ENCODE measurements around the gene TPRX2. TPM values are rescaled to one million over a fixed set of nuclear protein-coding genes. Genes with fewer than 3 reads are reported as not detected.

The TPRX2 gene, protein sequence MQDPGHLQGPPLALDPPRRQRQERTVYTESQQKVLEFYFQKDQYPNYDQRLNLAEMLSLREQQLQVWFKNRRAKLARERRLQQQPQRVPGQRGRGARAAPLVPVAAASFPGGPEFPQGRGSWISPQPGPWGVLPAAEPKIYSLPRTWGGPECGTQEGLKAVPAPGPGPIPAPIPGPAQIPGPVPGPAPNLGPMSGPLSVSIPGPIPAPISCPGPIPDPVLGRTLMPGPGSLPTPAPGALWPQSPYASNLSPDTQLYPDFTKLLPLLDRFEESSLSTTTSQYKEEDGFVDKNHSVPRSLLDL
- total RNA-seq, result not detected in 2 replicates

DNA sequence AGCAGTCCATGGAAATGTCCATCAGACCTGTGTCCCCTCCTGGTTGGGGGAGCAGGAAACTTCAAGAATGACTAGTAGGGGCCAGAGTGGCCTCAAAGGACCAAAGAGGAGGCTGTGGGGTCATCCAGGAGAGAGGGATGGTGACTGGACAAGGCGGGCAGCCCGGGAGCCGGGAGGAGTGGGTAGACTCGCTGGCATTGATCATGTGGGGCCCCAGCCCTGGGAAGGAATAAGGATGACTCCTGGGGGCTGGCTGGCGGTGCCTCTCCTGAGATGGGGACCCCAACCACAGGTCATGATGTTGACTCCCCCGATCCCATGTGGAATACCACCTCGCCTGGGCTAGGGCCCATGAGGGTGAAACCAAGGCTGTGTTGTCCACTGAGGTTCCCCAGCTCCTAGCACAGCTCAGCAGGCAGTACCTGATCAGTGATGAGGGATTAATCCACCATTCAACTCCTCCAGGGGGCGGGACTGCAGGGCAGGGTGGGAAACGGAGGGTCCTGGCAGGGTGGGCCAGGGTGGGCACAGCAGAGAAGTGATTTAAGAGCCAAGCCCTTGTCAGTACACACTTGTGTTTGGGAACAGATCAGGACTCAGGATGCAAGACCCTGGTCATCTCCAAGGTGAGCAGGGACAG is at the start of gene TPRX2:
Gene TPRX2, plus strand, starts transcription at position 590 of the 640 bp plus-strand sequence. Its CDS starts 12 bp downstream, at position 602.

GRCh38 chr19:47821460-47822020 is 37.5 kb upstream of the TPRX2 start, which contains the start of gene CRX:
Gene CRX (plus strand): TSS chr19:47821937. CDS start chr19:47834444, 12,507 bp downstream.

DNA sequence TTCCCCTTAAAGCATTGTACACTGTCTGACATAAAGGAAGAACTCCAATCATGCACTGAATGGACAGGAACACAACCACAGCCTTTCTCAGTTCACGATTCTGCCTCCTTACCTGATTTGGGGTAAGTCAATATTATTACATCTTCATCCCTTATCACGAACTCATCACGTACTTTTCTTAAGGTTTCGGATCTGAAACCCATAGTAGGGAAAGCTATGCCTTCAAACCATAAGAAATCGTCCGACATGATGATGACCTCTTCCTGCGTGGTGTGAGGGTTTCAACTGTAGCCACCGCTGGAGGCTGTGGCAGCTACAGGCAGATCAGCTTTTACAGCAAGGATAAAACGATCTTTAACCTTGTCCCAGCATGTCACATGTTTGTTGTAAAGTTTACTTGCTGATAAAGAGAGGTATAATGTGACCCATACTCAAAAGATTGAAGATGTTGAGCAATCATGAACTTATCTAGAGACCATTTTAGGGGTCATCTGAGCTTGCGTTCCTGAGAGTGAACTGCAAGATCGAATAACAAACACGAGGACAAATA is 27.1 kb downstream of the TPRX2 start, which contains the start of gene SULT2A1:
Gene SULT2A1, minus strand, starts transcription at position 306 of the 550 bp plus-strand sequence. Its CDS starts 58 bp downstream, at position 248.

Other genes starting within 250 kb of the TPRX2 start
- gene EHD2, start 145.8 kb upstream of the TPRX2 start, total RNA-seq, result 141 and 160 TPM in 2 replicates
- 49.0 and 52.5 TPM in 2 replicates for gene NOP53, start 113.7 kb upstream of the TPRX2 start, total RNA-seq
- 89.6 and 153 TPM in 2 replicates for gene SELENOW, start 80.5 kb upstream of the TPRX2 start, total RNA-seq
- gene TPRX1, start 54.7 kb upstream of the TPRX2 start, total RNA-seq, result not detected in 2 replicates
- gene CRX, start 37.3 kb upstream of the TPRX2 start, total RNA-seq, result not detected in 2 replicates
- gene SULT2A1, start 27.1 kb downstream of the TPRX2 start, total RNA-seq, result not detected in 2 replicates
- not detected in 2 replicates for gene BSPH1, start 132.9 kb downstream of the TPRX2 start, total RNA-seq
- not detected in 2 replicates for gene ELSPBP1, start 135.4 kb downstream of the TPRX2 start, total RNA-seq
- gene CABP5, start 184.8 kb downstream of the TPRX2 start, total RNA-seq, result not detected in 2 replicates